NCI-H510A (cell line): ENCODE measurements around the gene SLC38A3.
A peak's percentile ranks its signal among the peaks of the same experiment; 100 is the strongest.

Experiments used
- DNase-seq: peaks from one replicate; lab custom pipeline; 2025; lab: John Stamatoyannopoulos, UW

Gene SLC38A3

DNA sequence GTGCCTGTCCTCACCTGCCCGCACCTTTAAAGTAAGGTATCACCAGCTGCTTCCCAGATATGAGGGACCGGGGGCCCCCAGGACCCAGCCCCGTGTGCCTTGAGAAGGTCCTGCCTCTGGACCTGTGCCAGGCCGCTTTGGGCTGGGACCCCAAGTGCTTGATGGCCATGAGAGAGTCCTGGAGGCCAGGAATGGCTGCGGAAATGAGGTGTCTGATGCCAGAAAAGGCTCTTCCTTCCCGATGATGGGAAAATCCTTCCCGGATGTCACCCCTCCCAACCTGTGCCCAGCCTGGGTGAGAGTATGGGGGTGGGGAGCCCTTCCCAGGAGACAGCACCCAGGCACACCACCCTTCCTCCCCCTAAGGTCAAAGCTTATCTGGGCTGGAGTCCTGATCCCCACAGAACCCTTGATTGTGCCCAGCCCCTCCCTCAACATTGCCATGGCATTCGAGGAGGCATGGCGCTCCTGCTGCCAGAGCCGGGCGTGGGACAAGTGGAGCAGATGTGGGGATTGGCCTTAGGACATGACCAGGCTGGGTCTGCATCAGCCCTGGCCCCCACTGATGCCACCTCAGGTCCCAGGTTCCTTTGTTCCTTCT lies 35.7 kb upstream of the SLC38A3 start:
- no peak for DNase-seq

GRCh38 chr3:50169858-50170257 lies 35.2 kb upstream of the SLC38A3 start:
- DNase-seq = no peak

DNA sequence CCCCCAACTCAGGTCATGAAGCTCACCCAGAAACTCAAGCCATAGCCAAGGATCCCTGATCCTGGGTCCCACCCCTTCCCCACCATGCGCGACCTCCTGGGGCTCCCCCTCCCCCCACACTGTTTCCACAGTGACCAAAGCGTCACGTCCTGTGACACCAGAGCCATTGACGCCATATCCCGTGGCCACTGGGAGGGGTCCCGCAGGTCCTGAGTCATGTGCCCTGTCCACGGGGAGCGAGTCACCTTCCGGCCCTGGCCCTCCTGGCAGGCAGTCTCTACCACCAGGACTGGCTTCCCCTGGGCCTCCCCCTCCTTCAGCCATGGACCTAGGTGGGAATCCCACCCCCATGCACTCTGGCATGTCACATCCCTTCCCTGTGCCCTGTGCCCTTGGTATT lies 34.4 kb upstream of the SLC38A3 start:
- DNase-seq = no peak

DNA sequence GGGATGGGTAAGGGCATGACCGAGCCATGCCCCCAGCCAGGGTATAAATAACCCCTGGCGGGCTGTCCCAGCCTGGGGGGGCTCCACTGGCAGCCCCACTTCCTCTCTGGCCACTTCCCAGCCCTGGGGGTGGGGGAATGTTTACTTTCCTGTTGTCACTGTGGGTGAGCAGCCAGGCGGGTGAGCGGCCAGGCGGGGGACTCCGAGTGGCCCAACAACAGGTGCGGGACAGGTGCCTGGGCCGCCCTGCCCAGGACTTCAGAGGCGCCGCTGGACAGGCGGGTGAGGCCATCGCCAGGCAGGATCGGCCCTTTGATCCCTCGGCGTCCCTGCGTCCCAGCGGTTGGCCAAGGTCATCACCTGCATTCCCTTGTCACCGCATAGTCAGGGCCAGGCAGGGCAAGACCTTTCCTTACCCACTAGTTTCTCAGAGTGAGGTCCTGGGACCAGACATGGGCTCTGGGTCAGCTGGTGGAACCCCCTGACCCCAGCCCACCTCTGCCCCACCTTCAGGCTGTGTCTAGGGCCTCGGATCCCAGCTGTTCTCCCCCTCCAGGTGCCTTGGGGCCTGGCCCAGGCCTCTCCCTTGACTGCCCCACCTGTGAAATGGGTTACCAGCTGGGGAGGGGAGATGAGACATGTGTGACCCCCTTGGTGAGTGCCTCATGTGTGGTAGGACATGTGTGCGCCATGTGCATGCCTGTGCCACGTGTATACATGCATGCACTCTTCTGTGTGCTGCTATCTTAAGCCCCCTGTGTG lies 33.4 kb upstream of the SLC38A3 start:
- DNase-seq = no peak

- no peak for DNase-seq
Observed at GRCh38 chr3:50172626-50173220, 32.3 kb upstream of the SLC38A3 start.

GRCh38 chr3:50173685-50174516 lies 31.2 kb upstream of the SLC38A3 start:
- DNase-seq = no peak

- DNase-seq = no peak
Observed at GRCh38 chr3:50174517-50174895, 30.6 kb upstream of the SLC38A3 start.

DNA sequence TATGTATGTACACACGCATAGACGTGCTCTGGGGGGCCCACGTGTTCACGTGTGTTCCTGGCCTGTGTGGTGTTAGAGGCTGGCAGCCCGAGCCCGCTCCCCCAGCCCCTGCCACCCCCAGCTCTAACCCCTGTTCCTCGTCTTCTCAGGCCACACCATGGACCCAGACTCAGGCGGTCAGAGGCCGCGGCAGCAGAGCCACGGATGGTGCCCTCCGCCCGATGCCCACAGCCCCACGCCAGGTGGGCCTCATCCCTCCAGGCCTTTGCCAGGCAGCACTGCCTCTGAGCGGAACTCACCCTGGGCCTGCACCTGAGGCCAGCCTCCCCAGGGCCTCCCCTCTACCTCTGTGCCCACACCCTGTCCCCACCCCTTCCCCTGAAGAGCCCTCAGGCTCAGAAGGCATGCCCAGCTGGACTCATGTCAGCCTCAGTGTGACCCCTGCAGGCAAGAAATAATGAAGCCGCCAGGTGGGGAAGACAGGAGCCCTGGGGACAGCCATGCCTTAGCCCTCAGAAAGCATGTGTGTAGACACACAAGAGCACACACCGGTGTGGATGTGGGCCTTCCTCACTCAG lies 30.0 kb upstream of the SLC38A3 start:
- DNase-seq = no peak

- DNase-seq = no peak
Observed at GRCh38 chr3:50177346-50177745, 27.7 kb upstream of the SLC38A3 start.

DNA sequence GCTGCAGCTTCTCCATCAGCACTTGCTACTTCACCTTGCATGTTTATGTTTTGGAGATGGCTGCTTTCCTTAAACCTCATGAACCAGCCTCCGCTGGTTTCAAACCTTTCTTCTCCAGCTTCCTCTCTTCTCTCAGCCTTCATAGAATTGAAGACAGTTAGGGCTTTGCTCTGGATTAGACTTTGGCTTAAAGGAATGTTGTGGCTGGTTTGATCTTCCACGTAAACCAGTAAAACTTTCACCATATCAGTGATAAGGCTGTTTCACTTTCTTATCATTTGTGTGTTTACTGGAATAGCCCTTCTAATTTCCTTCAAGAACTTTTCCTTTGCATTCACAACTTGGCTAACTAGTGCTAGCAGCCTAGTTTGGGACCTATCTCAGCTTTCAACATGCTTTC lies 25.4 kb upstream of the SLC38A3 start:
- DNase-seq = no peak

DNA sequence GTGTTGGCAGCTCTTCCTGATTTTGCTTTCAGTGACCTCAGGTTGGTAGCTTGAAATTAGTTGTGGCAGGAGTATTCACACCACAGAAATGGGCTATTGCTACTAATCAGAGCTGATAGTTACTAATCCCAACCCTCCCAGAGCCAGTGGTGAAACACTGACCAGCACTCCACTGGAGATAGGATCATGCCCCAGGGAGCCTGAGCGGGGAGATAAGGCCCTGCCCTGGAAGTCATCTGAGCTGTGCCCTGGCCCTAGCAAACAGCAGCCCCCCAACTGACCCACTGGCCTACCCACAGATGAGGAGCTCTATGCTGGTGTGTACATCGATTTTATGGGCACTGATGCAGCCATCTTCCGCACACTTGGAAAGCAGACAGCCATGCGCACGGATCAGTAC lies 23.1 kb upstream of the SLC38A3 start:
- DNase-seq = no peak

DNA sequence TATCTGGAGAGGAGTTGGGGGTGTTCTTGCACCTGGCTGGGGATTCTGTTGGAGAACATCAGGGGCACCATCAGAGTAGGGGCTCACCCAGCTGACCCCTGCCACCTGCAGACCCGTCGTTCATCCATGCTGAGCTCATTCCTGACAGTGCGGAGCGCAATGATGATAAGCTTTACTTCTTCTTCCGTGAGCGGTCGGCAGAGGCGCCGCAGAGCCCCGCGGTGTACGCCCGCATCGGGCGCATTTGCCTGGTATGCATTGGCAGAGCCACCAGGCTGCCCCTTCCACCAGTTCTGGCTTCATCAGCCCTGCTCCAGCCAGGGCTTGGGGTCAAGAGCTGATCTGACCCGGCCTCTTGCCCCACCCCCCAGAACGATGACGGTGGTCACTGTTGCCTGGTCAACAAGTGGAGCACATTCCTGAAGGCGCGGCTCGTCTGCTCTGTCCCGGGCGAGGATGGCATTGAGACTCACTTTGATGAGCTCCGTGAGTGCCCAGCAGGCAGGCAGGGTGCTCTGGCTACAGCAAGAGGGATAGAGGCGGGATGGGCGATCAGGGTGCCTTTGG lies 22.5 kb upstream of the SLC38A3 start:
- no peak for DNase-seq

DNA sequence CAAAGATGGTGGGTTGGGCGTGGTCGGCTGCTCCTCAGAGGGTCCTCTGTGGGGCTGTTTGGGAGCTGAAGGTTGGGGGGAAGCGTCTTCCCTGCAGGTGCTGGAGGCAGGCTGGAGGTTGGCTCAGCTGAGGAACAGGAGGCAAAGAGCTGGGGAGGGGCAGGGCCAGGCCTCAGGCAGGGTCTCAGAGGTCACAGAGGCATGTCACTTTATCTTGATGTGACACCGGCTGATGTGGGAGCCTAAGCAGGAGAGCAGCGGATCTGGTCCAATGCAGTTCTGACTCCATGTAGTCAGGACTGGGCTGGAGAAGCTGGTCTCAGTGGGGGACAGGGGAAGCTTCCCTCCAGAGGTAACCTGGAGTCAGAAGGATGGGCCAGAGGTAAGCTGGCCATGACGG lies 21.3 kb upstream of the SLC38A3 start:
- no peak for DNase-seq

DNA sequence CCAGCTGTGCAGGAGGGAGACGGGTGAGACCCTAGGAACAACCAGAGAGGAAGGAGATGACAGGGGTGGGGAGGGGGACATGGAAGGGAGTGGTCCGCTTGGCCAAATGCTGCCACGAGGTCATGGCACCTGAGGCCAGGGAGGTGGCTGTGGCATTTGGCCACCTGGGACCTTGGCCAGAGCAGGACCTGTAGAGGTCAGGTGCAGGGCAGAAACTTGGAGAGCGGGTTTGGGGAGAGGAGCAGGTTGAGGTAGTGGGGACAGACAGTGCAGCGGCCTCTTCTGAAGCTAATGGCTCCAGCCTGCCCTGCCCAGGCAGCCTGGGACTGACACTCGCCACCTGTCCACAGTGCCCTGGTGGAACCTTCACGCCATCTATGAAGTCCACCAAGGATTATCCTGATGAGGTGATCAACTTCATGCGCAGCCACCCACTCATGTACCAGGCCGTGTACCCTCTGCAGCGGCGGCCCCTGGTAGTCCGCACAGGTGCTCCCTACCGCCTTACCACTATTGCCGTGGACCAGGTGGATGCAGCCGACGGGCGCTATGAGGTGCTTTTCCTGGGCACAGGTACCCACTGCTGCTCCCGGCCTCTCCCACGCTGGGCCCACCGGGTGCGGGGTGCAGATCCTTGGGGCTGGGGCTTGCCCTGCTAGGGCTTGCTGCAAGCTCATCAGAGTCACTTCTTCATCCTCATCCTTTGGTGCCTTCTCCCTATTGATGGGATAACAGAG lies 20.7 kb upstream of the SLC38A3 start:
- DNase-seq = no peak

GRCh38 chr3:50185230-50185629 lies 19.8 kb upstream of the SLC38A3 start:
- DNase-seq = no peak

- DNase-seq = no peak
Observed at GRCh38 chr3:50186096-50186495, 19.0 kb upstream of the SLC38A3 start.

DNA sequence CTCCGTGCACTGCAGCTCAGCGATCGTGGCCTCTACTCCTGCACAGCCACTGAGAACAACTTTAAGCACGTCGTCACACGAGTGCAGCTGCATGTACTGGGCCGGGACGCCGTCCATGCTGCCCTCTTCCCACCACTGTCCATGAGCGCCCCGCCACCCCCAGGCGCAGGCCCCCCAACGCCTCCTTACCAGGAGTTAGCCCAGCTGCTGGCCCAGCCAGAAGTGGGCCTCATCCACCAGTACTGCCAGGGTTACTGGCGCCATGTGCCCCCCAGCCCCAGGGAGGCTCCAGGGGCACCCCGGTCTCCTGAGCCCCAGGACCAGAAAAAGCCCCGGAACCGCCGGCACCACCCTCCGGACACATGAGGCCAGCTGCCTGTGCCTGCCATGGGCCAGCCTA lies 17.3 kb upstream of the SLC38A3 start:
- DNase-seq = no peak

- peak; percentile 43 for DNase-seq
Observed at GRCh38 chr3:50189274-50189673, 15.8 kb upstream of the SLC38A3 start.

DNA sequence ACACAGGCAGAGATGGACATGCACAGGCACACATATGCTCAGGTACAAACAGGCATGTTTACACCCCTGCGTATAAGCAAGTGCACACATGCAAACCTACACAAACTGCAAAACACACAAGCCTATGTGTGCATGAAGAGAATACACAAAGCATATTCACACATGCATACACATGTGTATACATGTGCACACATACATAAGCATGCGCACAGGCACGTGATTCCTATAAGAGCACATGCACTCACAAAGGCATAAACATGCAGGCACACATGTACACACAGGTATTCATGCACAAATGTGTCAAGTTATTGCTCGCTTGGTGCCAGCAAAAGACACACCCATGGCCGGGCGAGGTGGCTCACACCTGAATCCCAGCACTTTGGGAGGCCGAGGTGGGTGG lies 15.1 kb upstream of the SLC38A3 start:
- DNase-seq = no peak

GRCh38 chr3:50190936-50191660 lies 14.0 kb upstream of the SLC38A3 start, which contains the start of gene GNAT1:
Gene GNAT1 (plus strand): TSS chr3:50191610. CDS start chr3:50191726, 116 bp downstream.
- no peak for DNase-seq
